IMR-90 (cell line): ENCODE measurements around the gene IGFBP7. TPM values are rescaled to one million over a fixed set of nuclear protein-coding genes. Genes with fewer than 3 reads are reported as not detected.

ENCODE experiments used
- ATAC-seq: fragments of 200-7000 bp; cut with Tn5 transposase; 2 replicates; pipeline ENCODE4 v1.9.1; 2020; ENCODE audit warnings: low read depth, mild to moderate bottlenecking, moderate library complexity
- BruUV-seq: library from RNA; stranded (reverse); fragments of 400-500 nt; replicated peaks from 2 replicates; lab custom pipeline; 2021; lab: Mats Ljungman, UMichigan
- CTCF ChIA-PET: fragments of 300-600 bp; formaldehyde crosslinking; extraction: SDS; loops from one replicate; lab custom pipeline; 2021; ENCODE audit warnings: antibody characterized with exemption; lab: Yijun Ruan, JAX
- POLR2A ChIA-PET: fragments of 300-600 bp; sonication (Branson Sonifier 250); formaldehyde crosslinking; loops from one replicate; lab custom pipeline; 2022; ENCODE audit warnings: antibody characterized with exemption; ENCODE audit not compliant: unreplicated experiment; lab: Charles Lee
- DNase-seq: peaks from one replicate; pipeline ENCODE4 v3.0.0; 2013
- H2AFZ ChIP-seq: replicated peaks from 2 replicates; pipeline ENCODE3; 2013; ENCODE audit warnings: low read length, mild to moderate bottlenecking; ENCODE audit not compliant: poor library complexity
- H2AK5ac ChIP-seq: 2 replicates; pipeline ENCODE4 v1.6.1; 2013; ENCODE audit warnings: low read depth, low read length, inconsistent platforms
- H2AK9ac ChIP-seq: replicated peaks from 2 replicates; pipeline ENCODE3; 2013; ENCODE audit warnings: mild to moderate bottlenecking, low read depth, low read length, moderate library complexity; ENCODE audit not compliant: poor library complexity
- H2BK120ac ChIP-seq: 2 replicates; pipeline ENCODE4 v1.6.1; 2013; ENCODE audit warnings: low read depth, low read length, inconsistent platforms
- H2BK15ac ChIP-seq: 3 replicates; pipeline ENCODE4 v1.6.1; 2013; ENCODE audit warnings: low read depth, low read length, inconsistent platforms
- H2BK20ac ChIP-seq: 2 replicates; pipeline ENCODE4 v1.6.1; 2013; ENCODE audit warnings: low read depth, mild to moderate bottlenecking, inconsistent platforms, low read length, moderate library complexity
- H2BK5ac ChIP-seq: 2 replicates; pipeline ENCODE4 v1.6.1; 2013; ENCODE audit warnings: mild to moderate bottlenecking, low read depth, low read length, inconsistent platforms; ENCODE audit not compliant: poor library complexity, severe bottlenecking
- H3K14ac ChIP-seq: replicated peaks from 2 replicates; pipeline ENCODE4 v1.6.1; 2013; ENCODE audit warnings: low read depth, low read length, inconsistent platforms
- H3K18ac ChIP-seq: 2 replicates; pipeline ENCODE4 v1.6.1; 2013; ENCODE audit warnings: low read depth, low read length, control low read depth
- H3K23ac ChIP-seq: 2 replicates; pipeline ENCODE4 v1.6.1; 2013; ENCODE audit warnings: low read depth, low read length, inconsistent platforms
- H3K27ac ChIP-seq: 2 replicates; pipeline ENCODE4 v1.5.1; 2013; ENCODE audit warnings: mild to moderate bottlenecking, control low read depth, low read length; ENCODE audit not compliant: insufficient read depth
- H3K27me3 ChIP-seq: 2 replicates; pipeline ENCODE4 v1.6.1; 2013; ENCODE audit warnings: low read length; ENCODE audit not compliant: control insufficient read depth, insufficient read depth
- H3K36me3 ChIP-seq: 2 replicates; pipeline ENCODE4 v1.6.1; 2013; ENCODE audit warnings: low read length, mixed read lengths; ENCODE audit not compliant: control insufficient read depth, insufficient read depth
- H3K4ac ChIP-seq: 2 replicates; pipeline ENCODE4 v1.6.1; 2013; ENCODE audit warnings: low read depth, low read length, inconsistent platforms
- H3K4me1 ChIP-seq: 2 replicates; pipeline ENCODE4 v1.6.1; 2013; ENCODE audit warnings: low read length, mixed read lengths; ENCODE audit not compliant: control insufficient read depth, insufficient read depth
- H3K4me2 ChIP-seq: 2 replicates; pipeline ENCODE4 v1.6.1; 2013; ENCODE audit warnings: low read depth, mild to moderate bottlenecking, control low read depth, low read length, moderate library complexity
- H3K4me3 ChIP-seq: 2 replicates; pipeline ENCODE4 v1.5.1; 2013; ENCODE audit warnings: low read depth, mild to moderate bottlenecking, control low read depth, low read length, moderate library complexity; ENCODE audit not compliant: insufficient read depth
- H3K56ac ChIP-seq: 2 replicates; pipeline ENCODE4 v1.6.1; 2013; ENCODE audit warnings: low read length, inconsistent platforms; ENCODE audit not compliant: insufficient read depth; ENCODE audit errors: extremely low read depth
- H3K79me1 ChIP-seq, 2 experiments: 2 replicates each; pipeline ENCODE4 v1.6.1; 2013; ENCODE audit warnings: low read length in 2 of 2, inconsistent platforms in 1 of 2, low read depth in 1 of 2
- H3K9ac ChIP-seq: 2 replicates; pipeline ENCODE4 v1.6.1; 2013; ENCODE audit warnings: low read depth, low read length, control low read depth
- H3K9me1 ChIP-seq: 2 replicates; pipeline ENCODE4 v1.6.1; 2013; ENCODE audit warnings: low read length, inconsistent platforms; ENCODE audit not compliant: insufficient read depth
- H3K9me3 ChIP-seq: 2 replicates; pipeline ENCODE4 v1.6.1; 2013; ENCODE audit warnings: low read length; ENCODE audit not compliant: control insufficient read depth, insufficient read depth
- H4K20me1 ChIP-seq: 2 replicates; pipeline ENCODE4 v1.6.1; 2013; ENCODE audit warnings: low read length, inconsistent platforms; ENCODE audit not compliant: insufficient read depth
- H4K5ac ChIP-seq: 2 replicates; pipeline ENCODE4 v1.6.1; 2013; ENCODE audit warnings: mild to moderate bottlenecking, low read depth, low read length, control low read depth
- H4K8ac ChIP-seq, 2 experiments: 2 replicates each; pipeline ENCODE4 v1.6.1; 2013; ENCODE audit warnings: low read depth in 2 of 2, low read length in 2 of 2, control low read depth in 1 of 2, inconsistent platforms in 1 of 2
- H4K91ac ChIP-seq: 2 replicates; pipeline ENCODE4 v1.6.1; 2013; ENCODE audit warnings: low read depth, low read length, inconsistent platforms; ENCODE audit not compliant: insufficient read depth
- BHLHE40 ChIP-seq: fragments of 150-350 bp; IDR thresholded peaks from 2 replicates; pipeline ENCODE4 v1.6.1; 2016; ENCODE audit warnings: mild to moderate bottlenecking, low read depth, low read length
- CEBPB ChIP-seq: IDR thresholded peaks from 2 replicates; pipeline ENCODE4 v1.6.1; 2012; ENCODE audit warnings: low read depth, low read length, improper control_type of control experiment
- CHD1 ChIP-seq: IDR thresholded peaks from 2 replicates; pipeline ENCODE4 v1.6.1; 2012; ENCODE audit warnings: low read depth, low read length, improper control_type of control experiment
- FOS ChIP-seq: fragments of 150-350 bp; IDR thresholded peaks from 2 replicates; pipeline ENCODE4 v1.6.1; 2016; ENCODE audit warnings: low read depth, low read length
- MAFK ChIP-seq: IDR thresholded peaks from 2 replicates; pipeline ENCODE4 v1.6.1; 2012; ENCODE audit warnings: low read depth, low read length, improper control_type of control experiment
- MAZ ChIP-seq: IDR thresholded peaks from 2 replicates; pipeline ENCODE4 v1.6.1; 2012; ENCODE audit warnings: low read depth, mild to moderate bottlenecking, low read length, improper control_type of control experiment, moderate library complexity, borderline replicate concordance
- MXI1 ChIP-seq: IDR thresholded peaks from 2 replicates; pipeline ENCODE4 v1.6.1; 2012; ENCODE audit warnings: low read depth, mild to moderate bottlenecking, low read length, moderate library complexity, borderline replicate concordance
- POLR2A ChIP-seq: IDR thresholded peaks from 2 replicates; pipeline ENCODE4 v1.6.1; 2012; ENCODE audit warnings: mild to moderate bottlenecking, low read depth, low read length
- RAD21 ChIP-seq: IDR thresholded peaks from 2 replicates; pipeline ENCODE4 v1.6.1; 2012; ENCODE audit warnings: low read length, improper control_type of control experiment
- RCOR1 ChIP-seq: IDR thresholded peaks from 2 replicates; pipeline ENCODE4 v1.6.1; 2012; ENCODE audit warnings: mild to moderate bottlenecking, low read length, improper control_type of control experiment; ENCODE audit not compliant: insufficient replicate concordance
- RFX5 ChIP-seq: IDR thresholded peaks from 2 replicates; pipeline ENCODE4 v1.8.0; 2012; ENCODE audit warnings: low read depth, mild to moderate bottlenecking, low read length, moderate library complexity
- SMC3 ChIP-seq: fragments of 150-350 bp; IDR thresholded peaks from 2 replicates; pipeline ENCODE4 v1.6.1; 2016; ENCODE audit warnings: low read depth, mild to moderate bottlenecking, antibody characterized with exemption, low read length, moderate library complexity
- USF2 ChIP-seq: fragments of 150-350 bp; IDR thresholded peaks from 2 replicates; pipeline ENCODE4 v1.6.1; 2017; ENCODE audit warnings: mild to moderate bottlenecking, antibody characterized with exemption, low read length, low read depth
- WGBS, 2 experiments: methylation state at CpG; one replicate each; pipeline versions ENCODE4 v1.1.5 to v1.1.7; 2013; ENCODE audit warnings: missing lambda C conversion rate in 2 of 2; ENCODE audit not compliant: insufficient read length in 1 of 2; ENCODE audit errors: extremely low coverage in 2 of 2; 5-methylcytosine and 5-hydroxymethylcytosine counted together
- dilution Hi-C: fragments of 300-500 bp; cut with HindIII; formaldehyde crosslinking; loops from one replicate; pipeline ENCODE4 v1.14.3; 2018; ENCODE audit warnings: low sequenced_read_pairs; ENCODE audit not compliant: unreplicated experiment
- in situ Hi-C: fragments of 300-500 bp; cut with MboI; formaldehyde crosslinking; loops from 3 replicates; pipeline ENCODE4 v1.14.3; 2019; ENCODE audit warnings: low sequenced_read_pairs, inconsistent platforms, mixed read lengths
- intact Hi-C: fragments of 100-400 bp; cut with micrococcal nuclease; formaldehyde crosslinking; loops from 2 replicates; pipeline ENCODE4 v1.10.0; 2022
- polyA plus RNA-seq, 3 experiments: library from polyadenylated mRNA; depleted of rRNA; stranded (reverse); fragments of >200 nt; gene quantifications; 2 replicates each; pipeline ENCODE4 v1.2.3, GENCODE V29; 2012; ENCODE audit warnings: low replicate concordance in 1 of 3
- total RNA-seq: library from RNA; depleted of rRNA; stranded (reverse); fragments of >200 nt; gene quantifications from 2 replicates; pipeline ENCODE4 v1.2.3, GENCODE V29; 2012
- TF ChIP-seq, protein P1 (sequence below): fragments of 150-350 bp; IDR thresholded peaks from 2 replicates; pipeline ENCODE4 v1.6.1; 2016; ENCODE audit warnings: low read depth, mild to moderate bottlenecking, low read length, moderate library complexity, borderline replicate concordance

IGFBP7 gene
- total and polyA plus RNA-seq, 2 of the 4 experiments (the other 2 are of a cell fraction) = 33.2 to 267 TPM

GRCh38 chr4:57129477-57129876, 19.3 kb upstream of the IGFBP7 start:
- Histone ChIP-seq H3K9me1 (peaks cover 5% of the 10 kb centered on the region), H2BK15ac (no peak overlapping the region), H3K9ac (no peak overlapping the region), H3K4me2 (no peak overlapping the region), H3K23ac (no peak overlapping the region), H2AK9ac (no peak overlapping the region), H4K91ac (no peak overlapping the region), H3K27me3 (no peaks in the 10 kb centered on the region), H3K79me1 (no peaks in the 10 kb centered on the region), H3K14ac (no peak overlapping the region), H3K4me1 (peaks cover 8% of the 10 kb centered on the region), H4K5ac (no peak overlapping the region), H3K9me3 (peaks cover 7% of the 10 kb centered on the region), H2AFZ (no peak overlapping the region), H2AK5ac (no peak overlapping the region), H4K8ac (no peak overlapping the region), H2BK5ac (no peak overlapping the region), H2BK20ac (no peak overlapping the region), H3K27ac (no peak overlapping the region), H3K4ac (no peak overlapping the region), H3K36me3 (no peaks in the 10 kb centered on the region), H2BK120ac (no peak overlapping the region), H3K56ac (no peak overlapping the region), H3K18ac (no peak overlapping the region), H4K20me1 (no peaks in the 10 kb centered on the region), H3K4me3 (no peak overlapping the region)
- TF ChIP-seq MAFK = no peak
- no peak for TF ChIP-seq RAD21
- no peak for TF ChIP-seq FOS
- TF ChIP-seq MXI1 = no peak
- no peak for TF ChIP-seq RCOR1
- TF ChIP-seq MAZ = no peak
- TF ChIP-seq, protein P1, sequence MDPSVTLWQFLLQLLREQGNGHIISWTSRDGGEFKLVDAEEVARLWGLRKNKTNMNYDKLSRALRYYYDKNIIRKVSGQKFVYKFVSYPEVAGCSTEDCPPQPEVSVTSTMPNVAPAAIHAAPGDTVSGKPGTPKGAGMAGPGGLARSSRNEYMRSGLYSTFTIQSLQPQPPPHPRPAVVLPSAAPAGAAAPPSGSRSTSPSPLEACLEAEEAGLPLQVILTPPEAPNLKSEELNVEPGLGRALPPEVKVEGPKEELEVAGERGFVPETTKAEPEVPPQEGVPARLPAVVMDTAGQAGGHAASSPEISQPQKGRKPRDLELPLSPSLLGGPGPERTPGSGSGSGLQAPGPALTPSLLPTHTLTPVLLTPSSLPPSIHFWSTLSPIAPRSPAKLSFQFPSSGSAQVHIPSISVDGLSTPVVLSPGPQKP = no peak
- no peak for TF ChIP-seq BHLHE40
- TF ChIP-seq CEBPB = no peak
- TF ChIP-seq USF2 = no peak
- TF ChIP-seq CHD1 = no peak
- no peak for TF ChIP-seq RFX5
- TF ChIP-seq POLR2A = no peak
- no peak for TF ChIP-seq SMC3
- WGBS, 2 experiments = 17% methylated on average over 1 of the region's 1 CpG; no CpG with 5 or more reads in 1 of the 2 experiments
- BruUV-seq = no TSS peak
- ChIA-PET CTCF (no interaction called here), POLR2A (no interaction called here)
- dilution Hi-C loops (no loop called here), intact Hi-C loops (no loop called here), in situ Hi-C loops (no loop called here)
- DNase-seq (no peak), ATAC-seq (no peak)
